Tibial nerve (tissue), 3 donors: ENCODE measurements around the gene HLA-DQB1.

ENCODE experiments used
- CTCF ChIP-seq, 5 experiments: fragments of 200-600 bp in 3 of 5; fragments of 450-650 bp in 2 of 5; sonication (generic) in 3 of 5; IDR thresholded peaks; one replicate each; pipeline ENCODE4 v1.5.1; 2016 to 2019; ENCODE audit warnings: antibody characterized with exemption in 5 of 5, mild to moderate bottlenecking in 3 of 5, moderate library complexity in 2 of 5
- POLR2A ChIP-seq, 2 donors: fragments of 450-650 bp; IDR thresholded peaks; one replicate each; pipeline ENCODE4 v1.6.1; 2017; ENCODE audit warnings: antibody characterized with exemption in 2 of 2, mild to moderate bottlenecking in 2 of 2, moderate library complexity in 2 of 2

- no peak for TF ChIP-seq CTCF (IDR thresholded peaks at IDR 0.05)
- no peak for TF ChIP-seq POLR2A (IDR thresholded peaks at IDR 0.05)
These were observed 17.8 kb upstream of the HLA-DQB1 start for GRCh38 chr6:32684246-32684645.
